Measurements from ENCODE around the gene BCR.

DNA sequence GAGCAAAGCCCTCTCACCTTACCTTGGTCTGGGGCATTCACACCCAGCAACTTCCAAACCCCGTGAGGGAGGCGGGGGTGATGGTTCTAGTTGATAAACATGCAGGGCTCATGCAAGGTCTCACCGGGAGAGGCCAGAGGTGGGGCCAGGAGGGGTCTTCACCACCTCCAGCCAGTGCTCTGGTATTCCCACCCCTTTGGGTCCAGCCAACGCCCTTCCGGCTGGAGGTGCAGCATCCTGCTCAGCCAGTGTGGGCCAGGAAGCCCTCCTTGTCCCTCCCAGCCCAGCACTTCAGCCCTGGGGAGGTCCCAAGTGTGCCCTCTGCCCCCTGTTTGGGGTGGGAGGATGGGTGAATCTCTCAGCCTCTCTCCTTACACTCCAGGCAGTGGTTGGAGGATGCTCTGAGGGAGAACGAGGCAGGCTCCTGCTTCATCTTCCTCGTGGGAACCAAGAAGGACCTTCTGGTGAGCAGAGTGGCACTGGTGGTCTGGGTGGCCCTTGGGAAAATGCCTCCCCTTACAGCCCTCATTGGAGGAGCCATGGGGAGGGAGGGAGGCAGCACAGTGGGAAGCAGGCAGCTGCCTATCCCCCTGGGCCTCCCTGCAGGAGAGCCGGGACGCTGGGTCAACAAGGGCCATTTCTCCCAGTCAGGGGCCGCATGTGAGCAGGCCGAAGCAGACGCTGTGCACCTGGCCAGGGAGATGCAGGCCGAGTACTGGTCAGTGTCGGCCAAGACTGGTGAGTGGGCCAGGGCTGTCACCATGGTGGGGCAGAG lies 21.6 kb upstream of the BCR start:
- TF ChIP-seq CTCF (IDR thresholded peaks at IDR 0.05) (no peak), POLR2AphosphoS5 (IDR thresholded peaks at IDR 0.05) (no peak), POLR2A (IDR thresholded peaks at IDR 0.05) (no peak), EP300 (IDR thresholded peaks at IDR 0.05) (no peak)

Measured in upper lobe of left lung (tissue), 4 donors.